Prostate gland (tissue), 2 donors: Measurements from ENCODE around the gene C1orf21. TPM values are rescaled to one million over a fixed set of nuclear protein-coding genes. Genes with fewer than 3 reads are reported as not detected.
A peak's percentile ranks its signal among the peaks of the same experiment; 100 is the strongest.

Experiments
- DNase-seq: peaks from one replicate; pipeline ENCODE4 v3.0.0-alpha.2; 2019; ENCODE audit warnings: low spot score
- H3K27ac ChIP-seq, 2 donors: fragments of 200-600 bp; sonication (generic); 2 replicates each; pipeline ENCODE4 v1.5.1; 2017 to 2019
- H3K27me3 ChIP-seq: fragments of 200-600 bp; sonication (generic); replicated peaks from 2 replicates; pipeline ENCODE4 v1.5.1; 2019; ENCODE audit not compliant: insufficient read depth
- H3K36me3 ChIP-seq, 2 donors: fragments of 200-600 bp; sonication (generic); 1 replicate in 1 of 2; 2 replicates in 1 of 2; pipeline versions ENCODE4 v1.5.1 to v1.8.1; 2017 to 2019
- H3K4me1 ChIP-seq: fragments of 200-600 bp; sonication (generic); replicated peaks from 2 replicates; pipeline ENCODE4 v1.5.1; 2019
- H3K4me3 ChIP-seq, 2 donors: fragments of 200-600 bp; sonication (generic); 2 replicates each; pipeline ENCODE4 v1.5.1; 2017 to 2019
- H3K9me3 ChIP-seq: fragments of 200-600 bp; sonication (generic); 2 replicates; pipeline ENCODE4 v1.5.1; 2017
- CTCF ChIP-seq, 4 experiments: fragments of 200-600 bp in 2 of 4; fragments of 450-650 bp in 2 of 4; sonication (generic) in 2 of 4; IDR thresholded peaks; 1 replicate in 3 of 4; 2 replicates in 1 of 4; pipeline ENCODE4 v1.5.1; 2016 to 2019; ENCODE audit warnings: antibody characterized with exemption in 4 of 4, mild to moderate bottlenecking in 2 of 4, moderate library complexity in 2 of 4
- POLR2A ChIP-seq: fragments of 450-650 bp; IDR thresholded peaks from one replicate; pipeline ENCODE4 v1.6.1; 2016; ENCODE audit warnings: antibody characterized with exemption, mild to moderate bottlenecking
- POLR2AphosphoS5 ChIP-seq: sonication (generic); formaldehyde crosslinking; IDR thresholded peaks from one replicate; pipeline ENCODE4 v1.6.1; 2017; ENCODE audit warnings: antibody characterized with exemption
- WGBS: methylation state at CpG from one replicate; pipeline ENCODE4 v1.1.5; 2018; 5-methylcytosine and 5-hydroxymethylcytosine counted together
- intact Hi-C: fragments of 100-400 bp; cut with DNase I; formaldehyde crosslinking; loops from one replicate; pipeline ENCODE4 v1.14.2; 2022
- total RNA-seq, 2 donors: library from RNA; depleted of rRNA; stranded (reverse); fragments of >200 nt; gene quantifications; one replicate each; pipeline ENCODE4 v1.1.0, GENCODE V29; 2016

C1orf21 gene
- total RNA-seq, 2 donors from 2014 or later = 28.8 to 79.3 TPM

GRCh38 chr1:184504040-184504954 lies 117.5 kb downstream of the C1orf21 start:
- WGBS = 15% methylated on average over 16 of the region's 16 CpGs
- TF ChIP-seq POLR2A (no peak), POLR2AphosphoS5 (peak; percentile 88), CTCF (IDR thresholded peaks at IDR 0.05) (peak in 1 of 4 experiments; percentile 9)
- no peaks in the 10 kb centered on the region for H3K36me3 ChIP-seq
- intact Hi-C loops = no loop called here
- peak overlapping the region; percentile 40 to 72 for H3K27ac ChIP-seq
- H3K4me1 ChIP-seq = peaks cover 10% of the 10 kb centered on the region
- H3K9me3 ChIP-seq = no peaks in the 10 kb centered on the region
- no peaks in the 10 kb centered on the region for H3K27me3 ChIP-seq
- H3K4me3 ChIP-seq = no peak overlapping the region
- DNase-seq = peak; percentile 48

- WGBS = 92% methylated on average over 1 of the region's 1 CpG
- TF ChIP-seq CTCF (IDR thresholded peaks at IDR 0.05) (no peak), POLR2A (no peak), POLR2AphosphoS5 (no peak)
- Histone ChIP-seq H3K9me3 (no peaks in the 10 kb centered on the region), H3K27ac (peak overlapping the region; percentile 40 to 72), H3K36me3 (no peaks in the 10 kb centered on the region), H3K27me3 (no peaks in the 10 kb centered on the region), H3K4me3 (no peak overlapping the region), H3K4me1 (peaks cover 10% of the 10 kb centered on the region)
- DNase-seq = no peak
- intact Hi-C loops = no loop called here
Measured at GRCh38 chr1:184504955-184505338, 118.1 kb downstream of the C1orf21 start.

- no peaks in the 10 kb centered on the region for H3K36me3 ChIP-seq
- no peak for TF ChIP-seq POLR2A
- TF ChIP-seq CTCF (IDR thresholded peaks at IDR 0.05) = no peak
- TF ChIP-seq POLR2AphosphoS5 = no peak
- H3K9me3 ChIP-seq = no peaks in the 10 kb centered on the region
- DNase-seq = no peak
- 93% methylated on average over 3 of the region's 3 CpGs for whole genome bisulfite sequencing
- H3K27me3 ChIP-seq = no peaks in the 10 kb centered on the region
- H3K4me3 ChIP-seq = no peak overlapping the region
- H3K27ac ChIP-seq = no peak overlapping the region
- intact Hi-C loops = no loop called here
- H3K4me1 ChIP-seq = peaks cover 10% of the 10 kb centered on the region
Measured at GRCh38 chr1:184506481-184506880, 119.7 kb downstream of the C1orf21 start.

- Histone ChIP-seq H3K4me1 (peaks cover 10% of the 10 kb centered on the region), H3K27ac (no peak overlapping the region)
- TF ChIP-seq CTCF (IDR thresholded peaks at IDR 0.05) = no peak
- TF ChIP-seq POLR2AphosphoS5 = no peak
- TF ChIP-seq POLR2A = no peak
Measured at GRCh38 chr1:184507165-184507564, 120.3 kb downstream of the C1orf21 start.

More at GRCh38 chr1:184507165-184507564, 120.3 kb downstream of the C1orf21 start:
- Histone ChIP-seq H3K4me3 (no peak overlapping the region), H3K9me3 (no peaks in the 10 kb centered on the region), H3K36me3 (no peaks in the 10 kb centered on the region), H3K27me3 (no peaks in the 10 kb centered on the region)
- no peak for DNase-seq
- intact Hi-C loops = no loop called here
- 41% methylated on average over 1 of the region's 1 CpG for WGBS
